ENCODE data around the gene SCAF8. TPM values are rescaled to one million over a fixed set of nuclear protein-coding genes. Genes with fewer than 3 reads are reported as not detected.
A peak's percentile ranks its signal among the peaks of the same experiment; 100 is the strongest.
"Not testable (repeated sequence)": the region's sequence is repeated elsewhere in the genome, so short reads cannot be mapped to it uniquely, and the experiment has no call there.

SCAF8 gene
- total and polyA plus RNA-seq, 10 donors, result 10.5 to 60.7 (median 52.2) TPM

DNA sequence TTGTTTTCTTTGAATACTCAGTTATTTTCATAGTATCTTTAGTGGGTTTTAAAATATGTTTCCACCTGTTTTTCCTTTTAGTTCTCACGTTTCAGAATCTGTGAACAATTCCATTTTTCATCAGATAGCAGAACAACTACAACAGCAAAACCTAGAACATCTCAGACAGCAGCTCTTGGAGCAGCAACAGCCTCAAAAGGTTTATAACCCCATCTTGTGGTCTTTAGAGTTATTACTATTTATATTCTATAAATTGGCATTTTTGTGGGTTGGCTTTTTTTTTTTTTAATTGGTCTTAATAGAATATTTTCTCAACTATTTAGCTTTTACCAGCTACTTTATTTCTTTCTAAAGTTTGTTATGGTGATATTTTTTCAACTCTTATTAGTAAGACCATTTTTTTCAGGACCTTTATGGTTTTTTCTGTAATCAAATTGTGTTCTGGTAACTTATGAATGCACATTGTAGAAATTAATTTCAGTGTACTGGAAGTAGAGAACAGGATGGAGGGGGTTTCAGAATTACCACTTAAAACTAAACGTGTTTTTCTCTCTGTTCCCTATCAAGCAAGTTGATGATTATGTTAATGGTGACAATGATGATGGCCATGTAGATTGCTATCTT, 72.2 kb downstream of the SCAF8 start:
- Histone ChIP-seq H3K27ac (no peak overlapping the region), H3K4me1 (peaks cover 0 to 6% (median under 1%) of the 10 kb centered on the region in 6 donors), H3K9me3 (no peaks in the 10 kb centered on the region), H3K36me3 (peaks cover 0 to 89% (median 61%) of the 10 kb centered on the region in 6 donors), H3K4me3 (no peak overlapping the region), H3K27me3 (replicated peaks in 1 of 7) (no peaks in the 10 kb centered on the region)
- DNase-seq, result no peak
- intact Hi-C loops (cut with DNase I; ENCODE audit: low total_unique reads), result loop anchor here (5.0 to 10.0 kb wide), 2 partner anchors 71 to 128 kb away; partner anchors contain the start of gene SCAF8
- TF ChIP-seq POLR2A (IDR thresholded peaks at IDR 0.05) (no peak), CTCF (IDR thresholded peaks at IDR 0.05 in 8 of 11, conservative IDR thresholded peaks at IDR 0.05 in 3 of 11) (peak in 8 of 11 experiments; percentile 18 to 62 (median 45)), POLR2AphosphoS5 (IDR thresholded peaks at IDR 0.05) (no peak)
- WGBS, 5 donors, result 25 to 41% (median 33%) methylated on average over 2 of the region's 2 CpGs

GRCh38 chr6:154806804-154807203, 73.6 kb downstream of the SCAF8 start:
- 77 to 94% (median 85%) methylated on average over 3 of the region's 3 CpGs for WGBS, 5 donors
- H3K36me3 ChIP-seq, result peaks cover 0 to 96% (median 74%) of the 10 kb centered on the region in 6 donors
- DNase-seq, result no peak

DNA sequence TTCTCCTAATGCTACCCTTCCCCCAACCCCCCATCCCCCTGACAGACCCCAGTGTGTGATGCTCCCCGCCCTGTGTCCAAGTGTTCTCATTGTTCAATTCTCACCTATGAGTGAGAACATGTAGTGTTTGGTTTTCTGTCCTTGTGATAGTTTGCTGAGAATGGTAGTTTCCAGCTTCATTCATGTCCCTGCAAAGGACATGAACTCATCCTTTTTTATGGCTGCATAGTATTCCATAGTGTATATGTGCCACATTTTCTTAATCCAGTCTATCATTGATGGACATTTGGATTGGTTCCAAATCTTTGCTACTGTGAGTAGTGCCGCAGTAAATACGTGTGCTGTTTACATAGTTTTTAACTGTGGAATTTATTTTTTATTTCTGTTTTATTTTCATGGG, 78.4 kb downstream of the SCAF8 start:
- DNase-seq; intact Hi-C loops (cut with DNase I; ENCODE audit: low total_unique reads); H3K27ac ChIP-seq; H3K4me3 ChIP-seq; H3K27me3 ChIP-seq (replicated peaks in 1 of 7); H3K9me3 ChIP-seq: not testable (repeated sequence)
- WGBS, 5 donors, result 96 to 100% (median 98%) methylated on average over 3 of the region's 3 CpGs
- H3K36me3 ChIP-seq, result peaks cover 0 to 100% (median 82%) of the 10 kb centered on the region in 6 donors
- peaks cover 0 to 35% (median 5%) of the 10 kb centered on the region in 6 donors for H3K4me1 ChIP-seq

More at GRCh38 chr6:154806804-154807203, 73.6 kb downstream of the SCAF8 start:
- H3K4me1 ChIP-seq, result peaks cover 0 to 5% (median 0%) of the 10 kb centered on the region in 6 donors
- no peaks in the 10 kb centered on the region for H3K27me3 ChIP-seq (replicated peaks in 1 of 7)
- intact Hi-C loops (cut with DNase I; ENCODE audit: low total_unique reads), result loop anchor here (5.0 to 10.0 kb wide), 2 partner anchors 72 to 130 kb away; partner anchors contain the start of gene SCAF8
- no peak overlapping the region for H3K27ac ChIP-seq
- H3K9me3 ChIP-seq, result peaks cover 0 to 5% (median 0%) of the 10 kb centered on the region in 8 donors
- no peak for TF ChIP-seq POLR2A (IDR thresholded peaks at IDR 0.05)
- no peak for TF ChIP-seq POLR2AphosphoS5 (IDR thresholded peaks at IDR 0.05)
- no peak for TF ChIP-seq CTCF (IDR thresholded peaks at IDR 0.05 in 8 of 11, conservative IDR thresholded peaks at IDR 0.05 in 3 of 11)
- H3K4me3 ChIP-seq, result no peak overlapping the region

- intact Hi-C loops (cut with DNase I; ENCODE audit: low total_unique reads), result no loop called here
- Histone ChIP-seq H3K27ac (peak overlapping the region in 1 of 8 donors; percentile 2), H3K4me1 (peaks cover 0 to 36% (median 5%) of the 10 kb centered on the region in 6 donors), H3K36me3 (peaks cover 0 to 100% (median 79%) of the 10 kb centered on the region in 6 donors), H3K9me3 (peaks cover 0 to 5% (median 0%) of the 10 kb centered on the region in 8 donors), H3K4me3 (no peak overlapping the region), H3K27me3 (replicated peaks in 1 of 7) (no peaks in the 10 kb centered on the region)
- 69 to 85% (median 76%) methylated on average over 7 of the region's 7 CpGs for WGBS, 5 donors
- TF ChIP-seq POLR2AphosphoS5 (IDR thresholded peaks at IDR 0.05) (peak in 1 of 3 donors; percentile 13), POLR2A (IDR thresholded peaks at IDR 0.05) (no peak), CTCF (IDR thresholded peaks at IDR 0.05 in 8 of 11, conservative IDR thresholded peaks at IDR 0.05 in 3 of 11) (no peak)
- DNase-seq, result no peak
Measured at GRCh38 chr6:154814063-154814462, 80.8 kb downstream of the SCAF8 start.

Measured in spleen (tissue), 11 donors.